Measurements from ENCODE around the gene XPR1.
"Not testable (repeated sequence)": the region's sequence is repeated elsewhere in the genome, so short reads cannot be mapped to it uniquely, and the experiment has no call there.

The XPR1 gene

DNA sequence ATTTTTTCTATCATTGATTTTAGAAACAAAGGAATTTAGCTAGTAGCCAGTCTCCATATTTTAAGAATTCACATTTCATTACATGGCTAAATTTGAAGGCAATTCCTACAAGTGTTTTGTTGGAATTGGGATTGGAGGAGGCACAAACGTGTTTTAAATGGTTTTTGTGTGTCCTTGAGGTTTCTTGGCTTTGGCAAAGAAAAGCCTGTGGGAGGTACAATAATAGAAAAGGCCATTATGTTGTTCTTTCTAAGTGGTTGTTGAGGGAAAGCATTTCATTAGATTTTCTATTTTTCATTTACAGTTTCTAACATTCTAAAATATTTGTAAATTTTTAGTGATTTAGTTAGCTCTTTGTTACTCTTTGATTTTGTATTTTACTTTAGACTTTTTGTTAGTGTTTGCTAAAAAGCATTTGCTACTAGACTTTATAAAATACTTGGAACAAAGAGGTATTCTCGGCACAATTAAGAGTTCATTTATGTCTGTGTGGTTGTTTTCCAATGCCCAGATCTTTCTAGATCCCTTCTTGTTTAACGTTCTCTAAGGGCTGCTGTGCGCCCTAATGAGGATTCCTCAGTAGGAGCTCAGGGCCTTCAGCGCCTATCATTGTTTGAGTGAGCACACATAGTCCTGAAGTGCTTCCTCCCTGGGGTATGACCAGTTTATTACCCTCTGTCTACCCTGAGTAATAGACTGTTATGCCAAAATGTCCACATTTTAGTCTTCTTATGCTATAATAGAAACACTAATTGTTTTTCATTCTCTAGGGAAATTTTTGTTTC, 210.9 kb downstream of the XPR1 start:
- no peak for DNase-seq

DNA sequence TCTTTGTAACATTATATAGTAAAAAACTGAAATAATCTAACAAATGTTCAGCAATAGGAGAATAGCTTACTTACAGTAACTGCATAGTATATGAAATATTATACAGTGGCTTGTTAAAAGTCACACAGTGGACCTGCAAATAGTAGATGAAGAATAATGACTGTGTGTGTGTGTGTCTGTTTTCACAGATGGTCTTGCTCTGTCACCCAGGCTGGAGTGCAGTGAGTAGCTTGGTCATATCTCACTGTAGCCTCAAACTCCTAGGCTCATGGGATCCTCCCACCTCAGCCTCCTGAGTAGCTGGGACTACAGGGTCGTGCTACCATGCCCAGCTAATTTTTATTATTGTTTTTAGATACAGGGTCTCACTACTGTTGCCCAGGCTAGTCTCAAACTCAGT, 213.5 kb downstream of the XPR1 start:
- no peak for DNase-seq

DNA sequence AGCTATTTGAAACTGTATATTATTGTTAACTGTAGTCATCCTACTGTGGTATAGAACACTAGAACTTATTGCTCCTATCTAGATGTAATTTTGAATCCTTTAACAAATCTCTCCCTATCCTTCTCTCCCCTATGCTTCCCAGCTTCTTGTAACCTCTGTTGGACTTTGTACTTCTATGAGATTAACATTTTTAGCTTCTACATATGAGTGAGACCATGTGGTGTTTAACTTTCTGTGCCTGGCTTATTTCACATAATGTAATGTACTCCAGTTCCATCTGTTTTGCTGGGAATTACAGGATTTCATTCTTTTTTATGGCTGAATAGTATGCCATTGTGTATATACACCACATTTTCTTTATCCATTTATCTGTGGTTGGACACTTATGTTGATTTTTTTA, 216.4 kb downstream of the XPR1 start:
- DNase-seq: no peak

DNA sequence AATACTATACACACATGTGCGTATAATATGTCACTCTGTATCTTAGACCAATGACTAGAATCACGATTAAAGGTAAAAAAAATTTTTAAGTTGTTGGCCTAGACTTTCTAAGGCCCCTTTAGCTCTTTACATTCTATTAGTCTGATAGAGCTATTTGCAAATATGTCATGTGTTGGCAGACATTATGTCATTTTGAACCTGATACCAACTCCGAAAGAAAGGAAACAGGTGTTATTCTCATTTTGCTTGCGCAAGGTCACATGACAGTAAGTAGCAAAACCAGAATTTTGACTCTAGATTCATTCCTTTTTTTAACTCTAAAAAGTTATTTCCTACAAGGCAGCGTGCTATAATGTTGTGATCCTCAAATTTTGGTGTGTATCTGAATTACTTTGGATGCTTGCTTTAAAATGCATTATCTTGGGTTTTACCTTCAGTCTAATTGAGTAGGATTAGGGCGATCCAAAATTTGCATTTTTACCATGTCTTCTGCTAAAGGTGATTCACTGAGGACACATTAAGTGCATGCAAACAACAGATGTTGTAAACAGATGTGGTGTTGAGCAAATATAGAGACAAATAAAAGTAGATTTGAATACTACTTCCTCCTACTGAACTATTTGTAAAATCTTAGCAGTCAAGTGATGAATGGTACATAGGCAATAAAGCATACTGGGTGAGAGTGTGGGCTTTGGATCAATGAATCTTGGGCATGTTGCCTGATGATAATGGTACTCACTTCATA, 217.4 kb downstream of the XPR1 start:
- no peak for DNase-seq

DNA sequence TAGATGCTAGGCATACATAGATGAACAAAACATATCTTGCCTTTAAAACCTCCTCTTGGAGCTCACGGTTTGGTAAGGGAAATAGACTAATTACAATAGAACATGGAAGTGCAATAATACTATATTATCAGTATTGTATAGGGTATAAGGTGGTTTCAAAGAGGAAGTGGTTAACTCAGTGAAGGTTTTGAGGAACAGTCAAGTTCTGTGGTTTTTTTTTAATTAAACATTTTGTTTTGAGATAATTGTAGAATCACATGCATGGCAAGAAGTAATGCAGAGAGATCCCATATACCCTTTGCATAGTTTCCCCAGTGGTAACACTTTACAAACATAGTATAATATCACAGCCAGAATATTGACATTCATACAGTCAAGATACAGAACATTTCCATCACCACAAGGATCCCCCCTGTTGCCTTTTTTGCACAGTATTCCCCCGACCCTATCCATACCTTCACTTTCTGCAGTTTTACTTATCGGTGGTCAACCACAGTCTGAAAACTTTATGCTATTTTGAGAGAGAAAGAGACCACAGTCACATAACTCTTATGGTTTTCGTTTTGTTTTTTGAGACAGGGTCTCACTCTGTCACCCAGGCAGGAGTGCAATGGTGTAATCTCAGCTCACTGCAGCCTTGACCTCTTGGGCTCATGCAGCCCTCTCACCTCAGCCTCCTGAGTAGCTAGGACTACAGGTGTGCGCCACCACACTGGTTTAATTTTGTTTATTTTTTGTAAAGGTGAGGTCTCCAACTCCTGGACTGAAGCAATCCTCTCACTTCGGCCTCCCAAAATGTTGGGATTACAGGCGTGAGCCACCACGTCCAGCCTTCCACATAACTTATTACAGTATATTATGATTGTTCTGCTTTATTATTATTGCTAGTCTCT, 220.4 kb downstream of the XPR1 start:
- no peak for DNase-seq

DNA sequence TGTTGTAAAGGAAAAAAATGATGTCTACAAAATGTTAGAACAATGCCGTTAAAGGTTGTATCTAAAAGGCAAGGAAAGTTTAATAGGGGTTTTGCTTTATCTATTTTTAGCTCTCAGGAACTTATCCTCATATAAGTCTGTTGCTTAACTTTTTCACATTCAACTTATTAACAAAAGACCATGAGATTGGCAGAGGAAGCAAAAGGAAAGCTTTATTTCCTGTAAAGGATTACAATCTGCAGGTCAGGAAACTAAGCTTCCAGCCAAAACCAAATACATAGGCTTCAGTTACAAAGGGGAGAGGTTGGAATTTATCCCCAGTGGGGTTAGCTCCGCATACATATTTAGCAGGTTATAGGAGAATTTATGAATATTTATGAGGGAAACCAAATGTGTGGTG, 222.2 kb downstream of the XPR1 start:
- DNase-seq: no peak

DNA sequence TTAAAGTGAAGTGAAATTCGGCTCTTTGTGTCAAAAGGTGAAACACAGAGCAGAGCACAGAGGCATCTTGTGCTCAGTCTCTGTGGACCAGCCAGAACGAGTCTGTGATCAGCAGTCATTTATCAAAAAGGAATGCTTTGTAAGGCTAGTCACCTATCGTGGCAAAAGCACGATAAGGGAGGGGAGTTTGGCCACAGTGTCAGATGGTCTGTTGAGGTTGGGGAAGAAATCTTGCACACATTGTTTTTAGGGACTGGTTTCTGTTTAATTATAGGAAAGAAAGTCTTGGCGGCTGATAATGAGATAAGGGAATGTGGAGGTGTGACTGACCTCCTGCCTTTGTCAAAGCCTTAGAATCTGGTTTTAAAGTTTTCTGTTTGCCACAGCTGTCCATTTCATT, 222.6 kb downstream of the XPR1 start:
- no peak for DNase-seq

DNA sequence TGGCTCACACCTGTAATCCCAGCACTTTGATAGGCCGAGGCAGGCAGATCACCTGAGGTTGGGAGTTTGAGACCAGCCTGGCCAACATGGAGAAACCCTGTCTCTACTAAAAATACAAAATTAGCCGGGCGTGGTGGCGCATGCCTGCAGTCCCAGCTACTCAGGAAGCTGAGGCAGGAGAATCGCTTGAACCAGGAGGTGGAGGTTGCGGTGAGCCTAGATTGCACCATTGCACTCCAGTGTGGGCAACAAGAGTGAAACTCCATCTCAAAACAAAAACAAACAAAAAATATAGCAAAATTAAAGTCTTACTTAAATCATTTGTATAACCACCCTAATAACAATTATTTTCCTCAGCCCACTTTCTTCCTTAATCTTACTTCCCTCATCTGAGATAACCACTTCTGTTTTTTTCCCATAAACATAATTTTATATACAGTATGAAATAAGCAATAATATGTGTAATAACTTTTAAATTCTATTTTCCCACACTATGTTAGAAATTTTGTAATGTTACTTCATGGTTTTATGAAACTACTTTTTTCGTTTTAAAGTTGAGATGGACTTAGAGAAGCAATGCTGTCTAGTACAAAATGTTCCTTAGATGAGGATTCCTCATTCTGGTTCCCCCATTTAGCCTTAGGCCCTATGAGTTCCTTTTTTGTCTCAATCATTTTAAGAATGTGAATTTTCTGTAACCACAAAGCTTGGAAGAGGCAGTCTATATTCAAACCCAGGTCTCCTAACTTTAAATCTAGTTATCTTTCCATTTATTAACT, 226.3 kb downstream of the XPR1 start:
- DNase-seq: not testable (repeated sequence)

DNA sequence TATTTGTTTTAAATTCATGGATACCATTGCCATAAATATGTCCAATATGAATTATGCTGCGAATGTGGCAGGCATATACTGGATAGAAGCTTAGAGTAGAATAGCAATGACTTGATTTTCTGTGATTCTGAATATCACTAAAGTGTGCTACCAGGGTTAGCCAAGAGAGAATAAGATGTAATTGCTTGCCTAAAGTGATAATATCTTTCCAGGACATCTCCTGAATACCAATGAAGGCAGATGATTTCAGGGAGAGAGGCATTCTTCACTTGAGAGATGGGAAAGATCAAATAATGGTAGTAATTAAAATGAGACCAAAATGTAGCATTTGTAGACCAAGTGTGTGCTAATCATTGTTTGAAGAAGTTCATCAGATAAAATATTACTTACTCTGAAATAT, 227.5 kb downstream of the XPR1 start:
- no peak for DNase-seq

DNA sequence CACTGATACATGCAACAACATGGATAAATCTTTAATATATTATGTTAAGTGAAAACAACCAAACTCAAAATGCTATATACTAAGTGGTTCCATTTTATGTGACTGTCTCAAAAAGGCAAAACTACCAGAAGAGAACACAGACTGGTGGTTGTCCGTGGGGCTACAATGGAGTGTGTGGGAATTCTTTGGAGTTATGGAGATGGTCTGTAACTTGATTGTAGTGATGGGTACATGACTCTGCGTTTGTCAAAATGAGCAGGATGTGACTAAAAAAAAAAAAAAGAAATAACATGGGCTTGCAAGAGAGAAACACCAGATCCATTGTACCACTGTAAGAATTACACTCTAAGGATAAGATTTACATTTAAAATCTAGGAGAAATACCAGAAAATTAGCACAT, 228.7 kb downstream of the XPR1 start:
- DNase-seq: no peak

DNA sequence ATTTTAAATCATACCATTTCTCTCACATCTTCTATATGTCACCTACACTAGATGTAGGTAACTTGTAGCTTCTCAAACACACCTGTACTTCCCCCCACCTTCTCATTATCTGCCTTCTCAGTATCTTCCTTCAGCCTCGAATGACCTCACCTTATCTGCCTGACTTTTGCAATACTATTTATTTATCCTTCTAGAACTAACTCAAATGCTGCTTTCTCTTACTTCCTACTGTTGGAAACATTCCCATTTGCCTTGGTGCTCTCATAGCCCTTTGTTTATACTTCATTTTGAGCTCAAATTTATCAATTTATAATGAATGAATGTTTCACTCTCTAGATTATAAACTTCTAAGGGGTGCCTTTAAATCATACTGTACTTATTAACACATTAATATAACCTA, 230.5 kb downstream of the XPR1 start:
- DNase-seq: no peak

DNA sequence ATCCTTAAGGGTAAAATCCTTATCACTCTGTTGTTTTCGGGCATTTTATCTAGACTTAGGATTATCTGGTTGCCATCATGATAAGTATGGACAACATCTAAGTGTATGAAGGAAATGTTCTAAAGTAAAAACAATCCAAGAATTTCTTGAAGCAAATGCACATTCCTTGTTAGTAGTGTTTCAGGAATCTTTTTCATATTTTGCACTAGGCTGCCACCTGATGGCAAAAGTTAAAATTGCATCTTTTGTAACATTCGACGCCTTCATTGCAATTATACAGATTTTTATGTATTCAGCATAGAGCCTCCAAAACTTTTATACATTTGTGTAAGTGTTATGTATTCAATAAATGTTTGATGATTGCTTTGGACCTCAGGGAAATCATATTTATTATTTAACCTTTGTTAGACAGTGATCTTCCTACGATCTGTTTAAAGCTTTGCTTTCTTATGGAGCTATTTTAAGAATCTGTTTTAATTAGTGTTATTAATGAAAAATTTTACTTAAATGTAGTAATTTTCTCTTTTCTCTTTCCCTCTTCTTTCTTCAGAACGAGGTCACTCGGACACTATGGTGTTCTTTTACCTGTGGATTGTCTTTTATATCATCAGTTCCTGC, 231.4 kb downstream of the XPR1 start:
- DNase-seq: no peak

DNA sequence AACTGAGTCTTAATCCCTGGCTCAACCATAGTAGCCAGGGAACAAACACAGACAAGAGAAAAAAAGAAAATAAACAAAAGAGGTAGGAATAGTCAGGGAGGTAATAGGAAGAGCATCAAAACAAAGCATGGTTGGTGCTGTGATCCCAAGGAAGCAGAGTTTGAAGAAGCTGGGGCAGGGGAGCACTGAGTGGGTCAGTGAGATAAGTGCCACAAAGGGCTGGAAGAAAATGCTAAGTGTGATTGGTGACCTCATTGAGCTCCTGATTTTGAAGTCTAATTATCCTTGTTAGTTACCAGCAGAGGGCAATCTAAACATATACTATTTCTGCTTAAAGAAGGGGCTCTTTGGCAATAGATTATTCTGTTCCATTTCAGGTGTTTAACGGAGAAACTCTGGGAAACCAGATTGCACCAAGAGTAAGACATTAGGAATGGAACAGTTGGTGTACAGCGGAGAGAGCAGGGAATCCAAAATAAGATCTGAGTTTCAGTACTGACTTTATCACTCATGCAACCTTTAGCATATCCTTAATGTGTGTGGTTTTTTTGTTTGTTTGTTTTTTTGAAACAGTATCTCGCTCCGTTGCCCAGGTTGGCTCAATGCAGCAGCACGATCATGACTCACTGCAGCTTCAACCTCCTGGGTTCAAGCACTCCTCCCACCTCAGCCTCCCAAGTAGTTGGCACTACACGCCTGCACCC, 250.1 kb downstream of the XPR1 start:
- DNase-seq: no peak

DNA sequence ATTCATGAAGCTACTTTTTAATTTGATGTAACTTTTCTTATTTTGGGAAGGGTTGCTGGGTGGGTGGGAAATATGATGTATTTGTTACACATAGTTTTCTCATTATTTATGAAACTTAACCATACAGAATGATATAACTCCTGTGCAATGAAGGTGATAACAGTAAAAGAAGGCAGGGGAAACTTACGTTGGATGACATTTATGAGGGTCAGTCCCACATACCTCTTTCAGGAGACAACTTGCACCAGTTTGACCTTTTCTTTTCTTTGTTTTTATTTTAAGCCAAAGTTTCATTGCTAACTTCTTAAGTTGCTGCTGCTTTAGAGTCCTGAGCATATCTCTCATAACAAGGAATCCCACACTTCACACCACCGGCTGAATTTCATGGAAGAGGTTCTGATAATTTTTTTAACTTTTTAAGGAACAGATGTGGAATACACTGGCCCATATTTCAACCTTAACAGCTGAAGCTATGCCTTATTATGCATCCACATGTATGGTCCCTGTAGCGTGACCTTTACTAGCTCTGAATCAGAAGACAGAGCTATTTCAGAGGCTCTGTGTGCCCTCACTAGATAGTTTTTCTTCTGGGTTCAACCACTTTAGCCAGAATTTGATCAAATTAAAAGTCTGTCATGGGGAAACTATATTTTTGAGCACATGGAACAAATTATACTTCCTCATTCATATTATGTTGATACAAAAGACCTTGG, 252.9 kb downstream of the XPR1 start:
- no peak for DNase-seq

DNA sequence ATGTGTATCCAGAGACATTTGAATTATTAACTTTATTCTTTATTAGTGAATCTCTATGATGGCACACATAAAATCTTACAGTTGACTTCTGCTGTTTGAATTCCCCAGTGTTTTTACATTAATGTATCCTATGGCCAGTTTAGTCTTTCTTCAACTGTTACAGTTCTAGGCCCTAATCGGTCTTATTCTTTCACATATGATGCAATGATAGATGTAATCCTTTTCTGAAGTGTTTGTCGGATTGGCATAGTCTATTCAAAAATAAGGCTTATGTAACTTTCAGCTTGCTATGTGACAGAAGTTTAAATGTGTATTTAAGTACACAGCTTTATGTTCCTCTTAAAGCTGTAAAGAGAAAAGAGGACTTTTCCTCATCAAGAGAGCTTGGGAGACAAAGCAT, 254.5 kb downstream of the XPR1 start:
- DNase-seq: no peak

DNA sequence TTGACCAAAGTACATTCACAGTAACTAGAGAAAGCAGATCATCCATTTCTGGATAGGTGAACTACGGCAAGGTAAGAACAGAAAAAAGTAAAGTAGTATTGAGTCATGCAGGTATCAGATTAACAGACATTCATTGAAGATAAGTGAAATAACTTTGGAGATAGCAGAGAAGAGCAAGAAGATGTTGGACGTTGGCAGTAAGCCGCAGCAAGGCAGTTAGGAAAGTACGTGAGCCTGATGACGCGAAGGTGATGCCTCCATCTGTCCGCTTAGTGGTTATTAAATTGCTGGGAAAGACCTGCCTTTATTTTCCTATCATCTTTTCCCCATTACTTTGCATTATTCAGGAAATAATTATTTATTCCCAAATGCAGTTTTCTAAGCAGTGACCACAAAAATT, 256.0 kb downstream of the XPR1 start:
- DNase-seq: no peak

DNA sequence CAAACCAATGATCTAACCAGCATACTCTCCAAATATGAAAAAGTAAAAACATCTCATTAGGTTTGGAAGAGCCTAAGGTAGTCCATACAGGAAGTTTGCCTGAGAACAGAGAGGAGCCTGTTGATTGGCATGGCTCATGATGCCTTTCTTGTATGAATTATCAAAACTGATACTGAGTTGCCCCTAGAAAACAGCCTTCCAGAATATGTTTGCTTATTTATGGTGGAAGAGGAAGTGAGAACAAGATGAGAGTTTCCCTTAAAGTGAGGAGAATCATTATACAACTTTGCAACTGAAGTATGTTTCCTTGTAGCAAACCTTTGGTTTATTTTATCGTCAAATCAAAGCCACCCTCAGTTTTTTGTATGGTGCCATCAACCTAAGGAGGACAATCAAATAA, 257.0 kb downstream of the XPR1 start:
- DNase-seq: no peak

DNA sequence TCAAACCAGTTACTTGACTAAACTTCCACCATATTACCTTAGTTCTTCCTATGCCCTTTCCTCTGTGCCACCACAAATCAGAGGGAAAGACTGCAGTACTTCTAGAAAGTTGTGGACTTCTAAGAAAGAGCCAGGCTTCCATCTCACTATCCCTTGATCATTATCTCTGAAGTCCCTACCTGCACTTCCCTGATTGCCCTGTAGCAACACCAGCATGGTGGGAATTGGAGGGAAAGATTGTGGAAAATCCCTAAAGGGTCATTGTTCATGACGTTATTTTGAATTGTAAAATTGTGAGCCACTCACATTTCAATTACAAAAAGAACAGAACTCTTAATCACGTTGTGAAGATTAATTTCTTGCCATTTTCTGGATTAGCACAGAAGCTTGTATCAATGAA, 257.5 kb downstream of the XPR1 start:
- no peak for DNase-seq

DNA sequence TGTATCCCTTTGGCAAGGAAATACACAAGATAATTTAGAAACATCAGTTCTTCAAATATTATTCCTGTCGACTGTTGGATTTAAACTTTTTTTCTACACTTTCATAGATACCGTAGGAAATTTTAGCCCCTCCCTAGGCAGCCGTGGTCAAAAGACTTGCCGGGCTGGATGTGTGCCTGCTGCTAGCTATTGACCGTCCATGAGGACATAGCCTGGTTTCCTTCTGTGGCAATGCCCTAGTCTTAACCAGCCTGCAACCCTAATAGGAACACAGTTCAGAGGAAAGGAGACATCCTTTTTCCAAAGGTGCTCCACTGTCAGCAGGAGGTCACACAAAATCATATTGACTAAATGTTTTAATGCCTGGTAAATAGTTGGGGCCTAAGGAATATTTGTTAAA, 260.4 kb downstream of the XPR1 start:
- DNase-seq: no peak

DNA sequence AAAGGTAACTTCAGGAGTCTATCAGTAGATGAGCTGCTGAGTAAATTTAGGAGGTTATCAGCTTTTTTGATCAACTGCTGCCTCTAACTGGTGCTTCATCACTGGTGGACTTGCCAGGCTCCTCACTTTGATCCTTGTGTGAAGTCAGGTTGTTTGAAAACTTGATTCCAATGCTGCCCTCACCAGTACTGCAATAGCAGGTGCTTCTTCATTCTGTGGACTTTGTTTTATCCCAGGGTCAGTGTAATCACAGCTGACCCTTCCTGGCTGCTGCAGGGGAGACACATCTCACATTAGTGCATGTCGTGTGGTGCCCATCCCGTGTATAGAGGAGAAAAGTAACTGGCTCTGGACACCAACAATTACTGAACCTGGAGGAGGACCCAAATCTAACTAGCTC, 260.9 kb downstream of the XPR1 start:
- DNase-seq: no peak

DNA sequence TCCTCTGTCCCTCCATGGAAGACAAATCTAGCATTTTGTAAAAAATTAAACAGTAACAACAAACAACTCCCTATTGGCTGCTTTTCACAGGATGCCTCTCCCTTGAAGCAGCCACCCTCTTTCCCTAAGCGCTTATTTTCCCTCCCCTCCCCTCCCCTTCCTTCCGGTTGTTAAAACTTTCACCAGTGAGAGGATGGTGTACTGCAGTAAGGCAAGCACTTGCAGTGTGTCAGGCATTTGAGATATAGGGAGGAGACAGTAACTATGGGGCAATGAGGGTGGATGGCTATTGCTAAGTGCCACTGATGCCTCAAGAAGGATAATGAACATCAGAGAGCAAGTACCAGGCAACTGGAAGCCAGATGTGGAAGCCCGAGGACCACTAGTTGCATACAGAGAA, 261.8 kb downstream of the XPR1 start:
- no peak for DNase-seq

All from CD4-positive, alpha-beta T cell treated with Interferon gamma for 1 hour (primary cell).